Activated T-helper 1 cell treated with Interleukin-2 at 50 U/mL for 16 hours (primary cell): ENCODE results near the gene MACF1.
"Not testable (repeated sequence)": the region's sequence is repeated elsewhere in the genome, so short reads cannot be mapped to it uniquely, and the experiment has no call there.

Experiments used
- DNase-seq: peaks from one replicate; pipeline ENCODE4 v3.0.0-alpha.2; 2020; ENCODE audit warnings: low read depth

MACF1 gene

DNA sequence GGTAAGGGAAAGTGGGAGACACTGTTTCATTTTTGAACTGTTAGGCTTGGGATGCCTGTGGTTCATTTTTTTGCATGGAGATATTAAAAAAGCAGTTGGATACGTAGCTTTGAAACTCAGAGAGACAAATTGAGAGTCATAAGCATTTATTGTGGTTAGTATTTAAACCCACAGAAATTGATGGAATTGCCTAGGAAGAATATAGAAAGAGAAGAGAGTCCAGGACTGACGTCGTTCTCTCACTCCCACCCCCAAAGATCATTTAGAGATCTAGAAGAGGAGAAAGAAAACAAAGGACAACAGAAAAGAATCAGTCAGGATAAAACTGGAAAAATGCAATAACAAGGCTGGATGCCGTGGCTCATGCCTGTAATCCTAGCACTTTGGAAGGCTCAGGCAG, 213.7 kb downstream of the MACF1 start:
- DNase-seq: no peak

DNA sequence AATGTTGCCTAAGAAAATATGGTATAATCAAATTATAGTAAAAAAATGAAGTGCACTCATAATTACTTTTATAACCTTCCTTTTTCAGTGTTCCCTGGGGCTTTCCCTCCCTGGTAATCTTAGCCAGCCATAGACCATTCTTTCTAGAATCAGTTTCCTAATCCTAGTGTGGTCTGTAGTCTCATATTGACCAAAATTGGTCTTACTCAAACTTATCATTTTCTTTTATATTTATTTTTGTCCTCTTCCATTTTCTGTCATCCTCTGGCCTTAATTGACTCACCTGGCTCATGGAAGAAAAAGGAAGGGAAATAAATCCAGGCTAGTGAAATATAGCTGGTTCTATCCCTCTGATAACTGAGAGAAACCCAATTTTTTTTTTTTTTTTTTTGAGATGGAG, 216.0 kb downstream of the MACF1 start:
- no peak for DNase-seq

DNA sequence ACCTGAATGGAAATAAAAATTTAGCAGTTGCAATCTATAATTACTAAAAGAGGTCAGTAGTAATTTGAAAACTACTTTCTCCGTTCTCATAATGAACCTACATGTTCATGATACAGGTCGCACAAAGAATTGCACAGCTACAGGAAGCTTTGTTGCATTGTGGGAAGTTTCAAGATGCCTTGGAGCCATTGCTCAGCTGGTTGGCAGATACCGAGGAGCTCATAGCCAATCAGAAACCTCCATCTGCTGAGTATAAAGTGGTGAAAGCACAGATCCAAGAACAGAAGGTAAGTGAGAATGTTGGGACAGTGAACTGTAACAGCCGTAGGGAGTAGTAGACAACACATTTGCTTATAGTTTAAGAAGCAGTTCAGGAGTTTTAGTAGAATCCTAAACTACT, 218.1 kb downstream of the MACF1 start:
- DNase-seq: no peak

DNA sequence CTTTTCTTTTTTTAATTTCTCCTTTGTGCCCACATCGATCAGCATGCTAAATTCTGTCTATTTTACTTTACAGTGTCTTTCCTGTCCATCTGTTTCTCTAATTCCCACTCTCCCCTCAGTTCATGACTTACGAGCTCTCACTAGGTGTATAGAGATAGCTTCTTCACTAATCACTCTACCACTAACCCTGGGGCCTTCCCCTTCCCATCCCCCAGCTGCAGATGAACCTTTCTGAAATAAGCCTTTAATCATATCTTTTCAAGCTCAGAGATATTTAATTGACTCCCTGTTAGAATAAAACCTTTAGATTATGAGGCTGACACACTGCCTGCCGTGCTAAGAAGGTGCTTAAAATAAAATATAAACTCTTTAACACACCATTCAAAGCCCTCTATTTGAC, 220.7 kb downstream of the MACF1 start:
- no peak for DNase-seq

DNA sequence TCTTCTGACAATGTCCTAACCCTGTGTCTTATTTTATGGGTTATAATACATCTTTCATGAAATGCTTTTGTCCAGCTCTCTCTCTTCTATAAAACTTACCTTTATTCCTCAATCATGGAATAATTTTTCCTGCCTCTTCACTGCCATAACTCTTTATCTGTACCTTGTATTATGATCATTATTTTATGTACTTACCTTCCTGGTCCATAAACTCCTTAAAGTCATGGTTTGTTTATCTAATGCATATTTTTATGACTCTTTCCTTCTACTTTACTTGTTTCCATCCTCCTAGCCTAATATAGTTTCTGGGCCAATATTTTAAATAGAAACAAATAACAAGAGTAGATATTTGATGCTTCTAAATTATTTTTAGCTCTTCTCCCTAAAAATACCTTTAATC, 221.1 kb downstream of the MACF1 start:
- no peak for DNase-seq

DNA sequence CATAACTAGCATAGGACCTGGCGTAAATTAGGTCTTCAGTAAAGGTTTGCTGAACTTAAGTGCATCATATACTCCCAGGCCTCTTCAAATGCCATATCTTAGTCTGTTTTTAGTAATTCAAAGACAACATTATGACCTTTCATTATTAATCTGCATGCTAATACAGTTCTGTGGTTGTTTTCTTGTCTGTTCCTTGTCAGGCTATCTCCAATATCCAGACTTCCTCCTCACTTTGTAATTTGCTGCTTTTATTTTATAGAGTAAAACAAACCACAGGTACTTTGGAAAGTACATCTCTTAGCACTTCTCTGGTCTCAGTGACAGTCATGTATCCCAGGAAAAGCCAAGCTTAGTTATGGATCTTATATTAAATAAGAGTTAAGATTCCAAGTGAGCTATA, 221.9 kb downstream of the MACF1 start:
- DNase-seq: no peak

DNA sequence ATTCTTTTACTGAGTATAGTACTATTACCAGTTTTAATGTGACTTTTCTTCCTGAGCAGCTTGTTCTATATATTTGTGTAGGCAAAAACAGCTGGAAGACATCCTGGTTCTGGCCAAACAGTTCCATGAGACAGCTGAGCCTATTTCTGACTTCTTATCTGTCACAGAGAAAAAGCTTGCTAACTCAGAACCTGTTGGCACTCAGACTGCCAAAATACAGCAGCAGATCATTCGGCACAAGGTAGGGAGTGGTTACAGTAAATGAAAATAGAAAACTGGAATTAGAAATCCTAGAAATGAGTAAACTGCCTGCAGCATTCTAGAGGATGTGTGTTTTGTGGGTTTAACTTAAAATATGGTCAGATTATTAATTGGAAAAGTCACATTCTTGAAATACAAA, 222.9 kb downstream of the MACF1 start:
- DNase-seq: no peak

DNA sequence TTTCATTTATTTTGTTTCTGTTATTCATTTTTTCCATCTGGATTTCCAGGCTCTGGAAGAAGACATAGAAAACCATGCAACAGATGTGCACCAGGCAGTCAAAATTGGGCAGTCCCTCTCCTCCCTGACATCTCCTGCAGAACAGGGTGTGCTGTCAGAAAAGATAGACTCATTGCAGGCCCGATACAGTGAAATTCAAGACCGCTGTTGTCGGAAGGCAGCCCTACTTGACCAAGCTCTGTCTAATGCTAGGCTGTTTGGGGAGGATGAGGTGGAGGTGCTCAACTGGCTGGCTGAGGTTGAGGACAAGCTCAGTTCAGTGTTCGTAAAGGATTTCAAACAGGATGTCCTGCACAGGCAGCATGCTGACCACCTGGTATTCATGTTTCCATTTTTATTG, 223.4 kb downstream of the MACF1 start:
- no peak for DNase-seq

DNA sequence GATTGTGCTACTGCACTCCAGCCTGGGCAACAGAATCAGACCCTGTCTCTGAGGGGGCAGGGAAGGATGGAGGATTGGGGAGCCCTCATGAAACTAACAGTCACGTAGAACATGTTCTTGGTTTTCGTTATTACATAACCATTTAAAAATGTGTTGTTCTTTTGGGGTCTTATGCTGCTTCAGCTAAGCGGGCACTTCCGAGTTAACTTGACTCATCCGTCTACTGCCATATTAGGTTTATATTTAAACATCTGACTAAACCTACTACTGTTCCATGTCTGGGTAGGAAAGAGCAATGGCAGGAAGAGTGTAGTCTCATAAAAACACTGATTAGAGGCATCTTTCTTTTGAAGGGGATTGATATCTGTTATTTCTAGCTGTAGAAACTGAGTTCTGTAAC, 227.4 kb downstream of the MACF1 start:
- no peak for DNase-seq

DNA sequence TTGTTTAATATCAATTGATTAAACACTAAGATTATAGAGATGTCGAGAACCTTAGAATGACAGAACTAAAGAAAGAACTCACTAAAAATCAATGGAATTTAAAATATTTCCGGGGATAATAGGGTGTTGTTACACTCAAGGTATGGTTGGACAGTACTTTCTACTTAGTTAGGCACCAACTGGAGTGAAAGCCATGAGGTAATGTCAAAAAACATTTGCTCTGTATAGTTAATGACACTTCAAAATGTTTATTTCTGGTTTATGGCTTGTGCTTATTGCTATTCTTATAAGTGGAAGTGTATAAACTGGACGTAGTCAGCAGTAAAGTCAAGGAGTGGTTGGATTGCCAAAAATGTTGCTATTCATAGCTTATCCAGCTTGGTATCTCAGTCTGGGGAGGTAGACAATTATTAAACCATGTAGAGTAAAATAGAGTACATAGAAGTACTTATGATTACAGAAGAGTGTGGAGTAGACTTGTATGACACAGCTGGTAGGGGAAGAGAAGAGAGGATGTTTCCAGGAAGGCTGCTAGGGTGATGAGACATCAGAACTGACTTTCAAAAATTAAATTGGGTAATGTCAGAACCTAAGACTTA, 230.4 kb downstream of the MACF1 start:
- no peak for DNase-seq

DNA sequence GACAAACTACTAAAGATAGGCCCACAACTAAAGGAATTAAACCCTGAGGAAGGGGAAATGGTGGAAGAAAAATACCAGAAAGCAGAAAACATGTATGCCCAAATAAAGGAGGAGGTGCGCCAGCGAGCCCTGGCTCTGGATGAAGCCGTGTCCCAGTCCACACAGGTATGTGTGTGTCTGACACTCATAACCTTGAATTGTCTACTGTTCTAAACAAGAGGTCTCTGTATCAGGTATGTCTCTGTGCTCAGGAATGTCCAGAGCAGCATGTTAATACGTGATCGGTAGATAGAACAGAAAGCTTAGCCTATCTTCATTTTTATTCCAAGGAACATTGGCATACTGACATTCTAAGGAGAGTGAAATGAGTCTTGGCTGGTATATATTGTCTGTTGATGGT, 231.1 kb downstream of the MACF1 start:
- DNase-seq: no peak

DNA sequence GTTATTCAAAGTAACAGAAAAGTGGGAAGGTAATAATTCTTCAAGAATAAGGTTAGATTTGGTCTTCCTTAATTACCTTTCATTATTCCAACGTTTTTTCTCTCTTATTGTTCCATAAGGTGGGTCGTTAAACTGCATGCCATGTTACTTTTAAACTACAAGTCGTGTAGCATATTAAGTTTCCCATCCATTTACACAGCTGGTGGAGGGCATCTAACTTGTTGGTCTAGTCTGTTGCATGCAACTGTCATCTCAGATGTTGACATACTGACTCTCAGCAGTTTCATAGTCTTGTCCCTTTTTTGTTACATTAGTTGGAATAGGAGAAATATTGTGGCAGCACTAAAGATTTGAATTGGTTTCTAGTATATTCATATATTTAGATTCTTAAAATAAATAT, 232.3 kb downstream of the MACF1 start:
- DNase-seq: no peak

DNA sequence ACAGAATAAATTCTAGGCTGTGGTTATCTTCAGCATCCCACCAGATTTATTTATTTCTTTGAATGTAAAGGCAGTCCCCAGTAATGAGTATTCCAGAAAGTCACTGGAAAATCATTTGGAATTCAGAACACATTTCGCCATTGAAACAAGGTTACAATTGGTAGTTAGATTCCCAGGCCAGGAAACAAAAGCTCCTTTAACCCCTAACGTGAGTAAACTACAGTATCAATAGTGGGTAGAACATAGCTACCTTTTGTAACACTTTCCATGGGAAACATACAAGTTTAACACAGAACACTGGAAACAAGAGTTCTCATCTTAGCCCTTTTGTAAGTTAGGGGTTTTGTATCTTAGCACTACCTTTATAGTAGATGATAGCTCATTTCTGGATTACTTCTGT, 233.5 kb downstream of the MACF1 start:
- DNase-seq: no peak

DNA sequence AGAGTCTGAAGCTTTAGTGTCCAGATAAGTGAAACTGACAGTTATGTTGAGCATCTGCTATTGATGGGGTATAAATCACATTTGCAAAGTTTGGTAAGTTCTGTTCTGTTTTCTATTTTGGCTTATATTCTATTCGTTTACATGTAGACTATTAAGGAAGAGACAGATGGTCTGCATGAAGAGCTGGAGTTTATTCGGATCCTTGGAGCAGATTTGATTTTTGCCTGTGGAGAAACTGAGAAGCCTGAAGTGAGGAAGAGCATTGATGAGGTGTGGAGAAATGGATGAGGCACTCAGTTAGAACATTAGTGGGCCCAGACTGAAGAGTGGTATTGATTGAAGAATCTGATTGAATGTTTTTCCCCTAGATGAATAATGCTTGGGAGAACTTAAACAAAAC, 236.4 kb downstream of the MACF1 start:
- DNase-seq: no peak

DNA sequence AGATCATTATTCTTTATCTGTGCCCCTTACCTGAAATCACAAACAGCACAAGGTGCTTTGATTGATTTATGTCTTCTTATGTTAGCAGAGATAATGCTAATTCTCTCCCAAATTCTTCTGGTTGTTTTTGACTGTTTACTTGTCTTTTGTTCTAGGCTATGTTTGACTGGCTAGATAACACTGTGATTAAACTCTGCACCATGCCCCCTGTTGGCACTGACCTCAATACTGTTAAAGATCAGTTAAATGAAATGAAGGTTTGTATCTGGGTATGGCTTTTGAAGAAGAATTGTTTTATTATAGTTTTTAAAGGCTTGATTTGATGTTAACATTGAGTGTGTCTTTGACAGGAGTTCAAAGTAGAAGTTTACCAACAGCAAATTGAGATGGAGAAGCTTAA, 237.3 kb downstream of the MACF1 start:
- no peak for DNase-seq

DNA sequence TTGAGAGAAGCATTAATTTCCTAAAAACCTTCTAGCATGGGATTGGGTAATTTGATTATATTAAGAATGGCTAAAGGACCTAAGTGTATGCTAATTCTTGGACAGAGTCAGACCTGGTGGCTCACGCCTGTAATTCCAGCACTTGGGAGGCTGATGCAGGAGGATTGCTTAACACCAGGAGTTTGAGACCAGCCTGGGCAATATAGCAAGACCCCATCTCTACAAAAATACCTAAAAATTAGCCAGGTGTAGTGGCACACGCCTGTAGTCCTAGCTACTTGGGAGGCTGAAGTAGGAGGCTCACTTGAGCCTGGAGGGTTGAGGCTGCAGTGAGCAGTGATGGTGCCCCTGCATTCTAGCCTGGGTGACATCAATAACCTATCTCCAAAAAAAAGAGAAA, 241.1 kb downstream of the MACF1 start:
- no peak for DNase-seq

DNA sequence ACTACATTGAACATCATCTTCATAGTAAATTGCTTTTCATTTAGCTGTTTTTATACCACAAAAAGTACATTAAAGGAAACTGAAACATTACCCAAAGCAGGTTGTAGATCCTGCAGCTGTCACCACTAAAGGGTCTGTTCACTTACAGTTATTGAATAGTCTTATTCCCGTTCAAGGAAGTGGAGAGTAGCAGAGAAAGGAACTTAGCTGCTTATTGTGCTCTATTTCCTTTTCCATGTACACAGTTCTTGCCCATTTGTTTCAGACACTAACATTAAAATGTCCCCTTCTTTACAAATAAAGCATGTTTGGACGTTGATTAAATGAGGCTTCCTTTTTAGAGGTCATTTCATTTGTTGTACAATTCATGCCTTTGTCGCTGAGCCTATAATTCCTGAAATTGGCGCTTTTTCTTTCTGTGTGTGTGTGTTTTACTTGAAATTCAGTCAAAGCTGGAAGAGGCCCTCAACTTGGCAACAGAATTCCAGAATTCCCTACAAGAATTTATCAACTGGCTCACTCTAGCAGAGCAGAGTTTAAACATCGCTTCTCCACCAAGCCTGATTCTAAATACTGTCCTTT, 242.6 kb downstream of the MACF1 start:
- no peak for DNase-seq

DNA sequence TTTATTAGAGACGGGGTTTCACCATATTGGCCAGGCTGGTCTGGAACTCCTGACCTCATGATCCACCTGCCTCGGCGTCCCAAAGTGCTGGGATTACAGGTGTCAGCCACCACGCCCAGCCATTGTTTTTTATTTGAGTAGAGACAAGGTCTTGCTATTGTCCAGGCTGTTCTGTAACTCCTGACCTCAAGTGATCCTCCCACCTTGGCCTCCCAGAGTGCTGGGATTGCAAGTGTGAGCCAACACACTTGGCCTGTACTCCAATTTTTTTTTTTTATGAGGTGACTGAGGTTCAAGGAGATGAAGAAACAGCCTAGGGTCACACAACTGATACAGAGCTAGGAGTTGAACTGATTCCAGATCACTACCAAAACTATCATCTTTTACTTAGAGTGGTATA, 245.5 kb downstream of the MACF1 start:
- DNase-seq: not testable (repeated sequence)

DNA sequence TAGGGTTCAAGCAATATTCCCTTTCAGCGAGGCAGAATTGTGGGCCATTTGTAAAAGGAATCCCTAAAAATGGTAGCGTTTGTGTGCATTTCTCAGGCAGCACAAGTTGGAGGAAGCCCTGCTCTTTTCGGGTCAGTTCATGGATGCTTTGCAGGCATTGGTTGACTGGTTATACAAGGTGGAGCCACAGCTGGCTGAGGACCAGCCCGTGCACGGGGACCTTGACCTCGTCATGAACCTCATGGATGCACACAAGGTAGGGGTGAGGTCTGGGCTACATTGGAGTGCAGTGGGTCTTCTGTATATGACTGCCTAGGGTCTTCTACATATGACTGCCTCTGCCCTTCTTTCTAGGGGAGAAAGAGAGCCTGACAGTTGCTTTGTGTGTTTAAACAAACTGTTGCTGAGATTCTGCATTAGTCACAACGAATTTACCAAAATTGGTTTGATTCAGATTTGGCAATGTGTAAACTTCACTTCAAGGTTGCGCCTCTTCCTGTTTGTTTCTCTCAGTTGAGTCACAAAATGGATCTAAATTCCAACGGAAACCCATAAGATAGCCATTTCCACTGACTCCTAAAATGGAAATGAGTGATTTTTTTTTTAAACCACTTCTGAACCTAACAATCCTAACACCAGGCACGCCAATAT, 246.6 kb downstream of the MACF1 start:
- no peak for DNase-seq

DNA sequence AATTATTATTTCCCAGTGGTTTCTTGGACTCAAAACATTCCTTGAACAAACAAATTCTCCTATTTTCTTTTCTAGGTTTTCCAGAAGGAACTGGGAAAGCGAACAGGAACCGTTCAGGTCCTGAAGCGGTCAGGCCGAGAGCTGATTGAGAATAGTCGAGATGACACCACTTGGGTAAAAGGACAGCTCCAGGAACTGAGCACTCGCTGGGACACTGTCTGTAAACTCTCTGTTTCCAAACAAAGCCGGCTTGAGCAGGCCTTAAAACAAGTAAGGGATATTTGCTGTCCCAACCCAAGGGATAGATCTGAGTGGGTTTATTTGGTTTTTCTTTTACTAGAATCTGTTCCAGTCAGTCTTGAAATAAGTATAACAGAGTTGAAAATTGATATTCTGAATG, 247.6 kb downstream of the MACF1 start:
- DNase-seq: no peak

DNA sequence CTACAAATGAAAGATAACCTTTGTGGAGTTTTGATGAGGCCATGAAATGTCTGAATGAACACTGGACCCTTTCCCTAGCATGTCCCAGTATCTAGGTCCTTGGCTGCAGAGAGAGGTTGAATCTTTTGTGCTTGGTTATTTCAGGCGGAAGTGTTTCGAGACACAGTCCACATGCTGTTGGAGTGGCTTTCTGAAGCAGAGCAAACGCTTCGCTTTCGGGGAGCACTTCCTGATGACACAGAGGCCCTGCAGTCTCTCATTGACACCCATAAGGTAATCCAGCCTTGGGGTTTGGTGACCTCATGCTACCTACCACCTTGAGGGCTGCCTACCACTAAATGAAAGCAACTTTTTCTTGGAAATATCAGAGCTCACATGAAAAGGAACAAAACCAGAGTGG, 248.0 kb downstream of the MACF1 start:
- DNase-seq: no peak

DNA sequence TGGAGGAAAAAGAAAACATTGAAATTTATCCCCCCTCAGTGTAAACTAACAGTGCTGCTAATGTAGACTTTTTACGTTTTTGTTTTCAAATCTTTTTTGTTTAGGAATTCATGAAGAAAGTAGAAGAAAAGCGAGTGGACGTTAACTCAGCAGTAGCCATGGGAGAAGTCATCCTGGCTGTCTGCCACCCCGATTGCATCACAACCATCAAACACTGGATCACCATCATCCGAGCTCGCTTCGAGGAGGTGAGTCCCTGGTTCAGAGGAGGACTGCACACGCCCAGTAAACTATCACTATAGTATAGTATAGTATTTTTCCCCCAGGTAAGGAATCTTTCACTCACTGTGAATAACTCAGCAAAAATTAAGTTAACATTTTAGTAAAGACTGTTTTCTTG, 249.1 kb downstream of the MACF1 start:
- DNase-seq: no peak

DNA sequence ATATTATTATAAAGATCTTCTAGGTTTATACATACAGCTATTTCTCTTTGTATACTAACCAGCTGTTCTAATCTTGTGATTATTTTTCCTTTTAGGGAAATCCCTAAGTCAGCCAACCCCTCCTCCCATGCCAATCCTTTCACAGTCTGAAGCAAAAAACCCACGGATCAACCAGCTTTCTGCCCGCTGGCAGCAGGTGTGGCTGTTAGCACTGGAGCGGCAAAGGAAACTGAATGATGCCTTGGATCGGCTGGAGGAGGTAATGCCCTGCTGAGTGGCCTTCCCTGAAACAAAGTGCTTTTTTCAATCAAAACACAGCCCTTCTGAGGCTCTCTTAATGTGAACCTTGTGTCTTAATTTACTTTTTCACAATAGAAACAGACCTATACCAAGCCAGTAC, 254.5 kb downstream of the MACF1 start:
- no peak for DNase-seq

DNA sequence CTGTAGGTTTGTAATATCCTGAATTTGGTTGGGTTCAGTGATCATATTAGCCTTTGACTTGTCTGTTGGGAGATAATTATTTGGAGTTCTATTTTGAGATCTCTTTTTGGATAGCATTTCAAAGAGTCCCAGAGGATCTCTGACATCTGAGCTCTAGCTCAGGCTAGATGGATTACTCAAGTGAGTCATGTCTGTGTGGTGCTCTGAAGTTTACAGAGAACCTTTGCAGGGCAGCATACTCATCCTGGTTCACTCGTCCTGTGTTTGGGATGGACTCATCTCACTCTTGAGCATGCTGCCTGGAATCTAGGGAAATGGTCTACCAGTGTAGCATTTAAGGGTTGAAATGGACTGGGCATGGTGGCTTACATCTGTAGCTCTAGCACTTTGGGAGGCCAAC, 257.6 kb downstream of the MACF1 start:
- no peak for DNase-seq
